ENCODE results near the gene CTIF.
A peak's percentile ranks its signal among the peaks of the same experiment; 100 is the strongest.
"Not testable (repeated sequence)": the region's sequence is repeated elsewhere in the genome, so short reads cannot be mapped to it uniquely, and the experiment has no call there.

CTIF gene

DNA sequence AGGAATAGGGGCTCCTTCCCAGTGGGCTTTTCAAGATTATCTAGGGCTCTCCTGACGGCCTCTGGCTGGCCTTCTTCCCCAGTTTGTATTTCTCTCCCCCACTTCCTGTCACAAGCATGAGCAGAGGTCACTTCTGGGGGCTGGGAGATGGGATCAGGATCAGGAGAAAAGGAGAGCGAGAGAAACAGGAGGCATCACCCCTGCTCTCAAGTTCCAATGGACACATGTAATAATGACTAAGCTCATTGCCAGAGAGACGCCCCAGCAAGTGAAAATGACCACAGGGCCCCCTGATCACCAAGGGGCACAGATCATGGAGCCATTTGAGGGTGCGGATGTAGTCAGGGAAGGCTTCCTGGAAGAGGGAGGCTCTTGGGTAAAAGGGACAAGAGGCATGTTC lies 319.8 kb downstream of the CTIF start:
- peak in 2 of 4 experiments; percentile 17 to 24 for DNase-seq

DNA sequence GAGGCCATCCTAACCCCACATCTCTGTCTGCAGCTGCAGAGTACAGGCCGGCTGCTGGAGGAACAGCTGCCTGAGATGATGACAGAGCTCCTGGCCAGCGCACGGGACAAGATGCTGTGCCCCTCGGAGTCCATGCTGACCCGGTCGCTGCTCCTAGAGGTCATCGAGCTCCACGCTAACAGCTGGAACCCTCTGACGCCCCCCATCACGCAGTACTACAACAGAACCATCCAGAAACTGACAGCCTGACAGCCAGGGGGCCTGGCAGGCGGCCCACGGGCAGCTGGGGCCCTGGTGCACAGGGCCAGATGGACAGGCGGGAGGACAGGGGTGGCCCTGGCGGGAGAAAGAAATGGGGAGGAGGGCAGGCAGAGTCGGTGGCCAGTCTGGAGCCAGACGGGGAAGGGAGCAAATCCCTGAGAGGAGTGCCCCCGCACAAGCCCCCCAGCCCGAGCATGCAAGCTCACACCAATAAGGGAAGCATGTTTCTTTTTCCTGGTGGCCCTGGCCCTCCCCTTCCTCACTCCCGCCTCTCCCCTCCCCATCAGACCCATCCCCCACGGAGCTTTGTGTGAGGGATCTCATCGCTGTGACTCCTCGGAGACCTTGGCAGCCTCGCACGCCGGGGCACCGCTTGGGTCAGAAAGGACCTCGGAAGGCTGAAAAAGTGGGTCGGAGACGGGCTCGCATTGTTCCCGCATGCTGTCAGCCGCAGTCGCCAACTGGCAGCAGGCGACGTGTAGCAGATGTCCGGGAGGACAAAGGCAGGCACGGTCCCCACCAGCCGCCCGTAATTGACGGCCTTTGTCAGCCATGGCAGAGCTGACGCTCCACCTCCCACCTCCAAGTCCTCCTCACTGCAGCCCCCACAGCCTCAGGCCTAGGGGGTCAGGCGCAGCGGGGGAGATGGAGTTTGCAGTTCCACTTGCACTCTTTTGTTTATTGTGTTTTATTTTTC lies 320.8 kb downstream of the CTIF start:
- DNase-seq: no peak

- no peak for DNase-seq
Measured at GRCh38 chr18:48860269-48861180, 321.7 kb downstream of the CTIF start.

DNA sequence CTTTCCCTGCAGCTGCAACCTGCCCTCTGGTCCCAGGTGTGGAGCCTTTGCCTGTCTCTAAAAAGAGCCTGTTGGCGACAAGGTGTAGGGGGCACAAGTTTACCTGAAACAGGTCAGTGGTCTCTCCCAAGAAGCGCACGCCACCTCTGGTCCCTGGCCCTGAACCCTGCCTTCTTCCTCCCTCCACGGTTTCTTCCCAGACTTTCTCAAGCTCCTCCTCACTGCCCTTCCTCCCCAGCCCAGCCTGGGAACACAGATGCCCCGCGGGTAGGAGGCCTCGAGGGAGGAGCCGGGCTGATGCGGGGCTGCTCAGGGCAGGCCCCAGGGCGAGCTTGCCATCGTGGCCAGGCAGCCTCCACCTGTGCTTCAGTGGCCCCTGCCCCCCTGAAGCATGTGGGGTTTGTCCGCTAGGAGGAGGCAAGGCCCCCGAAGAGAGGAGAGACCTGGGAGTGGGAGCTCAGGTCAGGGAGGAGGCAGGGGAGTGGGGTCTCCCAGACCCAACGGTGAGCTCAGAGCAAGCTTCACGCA lies 322.4 kb downstream of the CTIF start:
- no peak for DNase-seq

DNA sequence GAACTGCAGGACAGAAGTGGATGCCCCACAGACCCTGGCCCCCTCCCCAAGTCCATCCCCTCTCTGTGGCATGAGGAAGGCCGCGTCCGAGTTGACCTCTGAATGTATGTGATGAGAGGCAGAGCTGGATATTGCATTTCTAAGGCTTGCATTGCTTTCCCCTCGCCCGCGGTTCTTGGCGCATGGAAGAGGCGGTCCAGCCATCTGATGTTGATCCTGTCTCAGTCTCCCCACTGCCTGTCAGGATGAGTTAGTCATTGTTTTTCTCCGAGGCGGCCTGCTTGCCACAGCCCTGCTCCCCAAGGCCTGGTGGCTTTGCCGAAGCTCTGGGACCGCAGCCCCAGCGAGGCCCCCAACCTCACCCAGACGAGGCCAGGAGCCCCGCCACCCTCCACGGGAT lies 323.3 kb downstream of the CTIF start:
- DNase-seq: no peak

- no peak for DNase-seq
Measured at GRCh38 chr18:48862678-48863270, 323.9 kb downstream of the CTIF start.

DNA sequence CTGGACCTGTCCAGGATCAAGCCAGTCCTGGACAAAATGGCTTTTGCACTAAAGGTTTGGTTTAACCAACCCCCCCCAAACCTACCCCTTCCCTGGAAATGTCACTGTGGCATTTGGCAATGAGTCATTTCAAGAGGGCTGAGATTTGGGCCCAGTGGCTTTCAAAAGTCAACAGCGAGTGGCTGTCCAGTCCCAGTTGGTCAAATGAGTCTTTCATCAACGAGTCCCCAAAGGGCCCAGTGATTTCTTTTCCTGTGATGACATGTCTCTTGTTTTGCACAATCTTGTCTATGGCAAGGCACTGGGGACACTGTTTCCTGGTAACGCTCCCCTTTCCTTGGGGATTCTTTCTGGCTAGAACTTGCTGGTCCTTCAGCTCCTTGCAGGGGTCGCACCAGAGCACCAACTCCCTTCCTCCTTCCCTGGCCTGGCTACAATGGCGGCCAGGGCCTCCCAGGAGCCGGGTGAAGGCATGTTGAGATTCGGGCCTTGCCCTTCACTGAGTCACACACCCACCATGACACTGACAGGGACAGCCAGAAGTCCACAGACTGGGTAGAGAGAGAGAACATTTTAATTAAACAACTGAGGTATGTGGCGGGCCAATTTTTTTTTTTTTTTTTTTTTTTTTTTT lies 324.7 kb downstream of the CTIF start:
- DNase-seq: peak; percentile 61 to 83 (median 68)

DNA sequence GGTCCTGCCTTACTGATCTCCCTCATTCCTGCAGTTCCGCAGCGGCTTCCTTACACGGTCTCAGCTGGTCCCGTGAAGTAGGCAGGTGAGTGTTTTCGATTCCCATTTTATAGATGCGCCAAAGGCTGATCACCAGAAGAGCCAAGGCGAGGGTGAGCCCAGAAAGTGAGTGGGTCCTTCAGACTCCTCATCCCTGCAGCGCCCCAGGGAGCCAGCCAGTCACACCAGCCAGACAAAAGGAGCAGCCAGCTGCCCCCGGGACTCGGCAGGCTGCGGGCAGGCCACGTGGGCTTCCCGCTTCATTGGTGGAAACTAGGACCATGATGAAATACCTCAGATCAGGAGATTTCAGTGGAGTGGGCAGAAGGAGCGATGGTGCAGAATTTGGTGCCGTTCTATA lies 326.0 kb downstream of the CTIF start:
- no peak for DNase-seq

DNA sequence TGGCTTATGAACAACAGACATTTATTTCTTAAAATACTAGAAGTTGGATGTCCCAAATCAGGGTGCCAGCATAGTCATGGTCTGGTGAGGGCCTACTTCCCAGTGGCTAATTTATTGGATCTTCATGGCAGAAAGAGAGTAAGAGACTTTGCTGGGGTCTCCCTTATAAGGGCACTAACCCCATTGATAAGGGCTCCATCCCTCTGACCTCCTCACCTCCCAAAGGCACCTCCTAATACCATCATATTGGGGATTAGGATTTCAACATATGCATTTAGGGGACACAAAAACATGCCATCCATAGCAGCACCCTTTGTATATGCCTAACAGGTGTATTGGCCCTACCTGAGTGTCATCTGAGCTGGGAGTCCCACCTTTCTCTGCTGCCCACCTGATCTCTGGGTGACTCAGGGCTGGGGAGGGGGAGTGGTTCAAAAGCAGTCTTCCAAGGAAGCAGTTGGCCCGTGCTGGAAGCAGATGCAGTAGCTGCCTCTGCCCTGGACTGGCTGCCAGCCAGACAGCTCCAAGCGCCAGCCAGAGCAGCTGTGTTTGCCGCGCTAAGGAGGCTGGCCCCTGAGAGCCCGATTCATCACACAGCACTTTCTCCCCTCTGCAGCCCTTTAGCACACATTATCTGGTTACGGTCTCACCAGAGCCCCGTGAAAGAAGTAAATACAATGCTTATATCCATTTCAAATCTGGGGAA lies 327.4 kb downstream of the CTIF start:
- DNase-seq: no peak

- no peak for DNase-seq
Measured at GRCh38 chr18:48866856-48867255, 328.0 kb downstream of the CTIF start.

DNA sequence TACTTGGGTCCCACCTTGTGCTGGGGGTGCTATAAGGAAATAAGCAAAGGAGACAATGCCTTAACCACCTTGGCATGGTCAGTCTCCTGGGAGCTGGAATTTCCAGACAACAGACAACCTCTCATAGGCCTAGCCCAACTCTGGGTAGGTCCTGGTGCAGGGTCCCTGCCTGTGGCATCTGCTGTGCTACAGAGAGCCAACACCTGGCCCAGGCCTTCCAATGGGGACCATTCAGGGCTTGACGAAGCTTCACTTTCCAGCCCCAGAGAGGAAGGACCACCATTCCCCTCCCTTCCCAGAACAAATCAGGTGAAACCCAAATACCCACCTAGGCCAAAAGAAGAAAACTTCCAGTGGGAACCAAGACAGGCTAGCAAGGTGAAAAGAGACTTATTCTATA lies 329.1 kb downstream of the CTIF start:
- DNase-seq: no peak

DNA sequence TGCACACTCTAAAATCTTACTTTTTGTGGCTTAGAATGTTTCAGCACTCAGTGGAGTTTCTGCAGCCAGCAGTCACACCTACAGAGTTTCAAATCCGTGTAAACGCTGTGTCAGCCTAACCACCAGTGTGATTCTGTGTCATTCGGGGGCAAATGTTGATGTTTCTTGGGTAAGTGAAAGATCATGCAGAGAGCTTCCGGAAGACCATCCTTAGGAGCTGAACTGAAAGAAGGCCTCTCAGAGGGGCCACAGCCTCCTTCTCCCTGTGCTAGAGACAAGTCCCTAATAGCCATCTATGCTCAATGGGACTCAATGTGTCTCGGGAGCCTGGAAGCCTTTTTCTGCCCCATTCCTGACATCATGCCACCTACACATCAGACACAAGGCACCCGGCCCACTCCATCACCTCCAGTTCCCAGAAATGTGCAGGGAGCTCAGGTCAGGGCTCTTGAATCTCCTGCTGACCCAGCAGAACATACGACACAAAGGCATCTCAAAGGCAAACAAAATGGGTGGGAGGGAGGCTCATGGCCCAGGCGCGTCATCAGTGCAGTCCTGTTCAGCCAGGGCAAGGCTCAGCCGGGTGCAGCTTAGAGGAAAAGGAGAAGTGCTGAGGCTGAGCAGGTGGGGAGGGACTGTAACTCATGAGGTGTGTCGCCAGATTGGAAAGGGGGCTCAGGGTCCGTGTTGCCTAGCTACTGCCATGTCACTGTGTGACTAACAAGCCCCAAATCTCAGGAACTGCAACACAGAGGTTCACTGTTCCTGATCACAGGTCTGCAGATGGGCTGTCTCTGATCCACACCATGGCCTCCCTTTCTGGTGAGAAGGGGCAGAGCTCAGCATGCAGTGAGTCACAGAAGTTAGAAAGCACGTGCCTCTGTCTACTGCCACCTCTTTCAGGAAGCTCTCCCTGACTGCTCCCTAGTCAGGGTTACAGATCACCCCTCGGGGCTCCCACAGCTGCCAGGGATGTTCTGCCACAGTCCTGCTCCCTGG lies 329.9 kb downstream of the CTIF start:
- peak; percentile 90 to 97 (median 93) for DNase-seq

GRCh38 chr18:48869591-48869990 lies 330.8 kb downstream of the CTIF start:
- DNase-seq: no peak

GRCh38 chr18:48870926-48871325 lies 332.1 kb downstream of the CTIF start:
- not testable (repeated sequence) for DNase-seq

DNA sequence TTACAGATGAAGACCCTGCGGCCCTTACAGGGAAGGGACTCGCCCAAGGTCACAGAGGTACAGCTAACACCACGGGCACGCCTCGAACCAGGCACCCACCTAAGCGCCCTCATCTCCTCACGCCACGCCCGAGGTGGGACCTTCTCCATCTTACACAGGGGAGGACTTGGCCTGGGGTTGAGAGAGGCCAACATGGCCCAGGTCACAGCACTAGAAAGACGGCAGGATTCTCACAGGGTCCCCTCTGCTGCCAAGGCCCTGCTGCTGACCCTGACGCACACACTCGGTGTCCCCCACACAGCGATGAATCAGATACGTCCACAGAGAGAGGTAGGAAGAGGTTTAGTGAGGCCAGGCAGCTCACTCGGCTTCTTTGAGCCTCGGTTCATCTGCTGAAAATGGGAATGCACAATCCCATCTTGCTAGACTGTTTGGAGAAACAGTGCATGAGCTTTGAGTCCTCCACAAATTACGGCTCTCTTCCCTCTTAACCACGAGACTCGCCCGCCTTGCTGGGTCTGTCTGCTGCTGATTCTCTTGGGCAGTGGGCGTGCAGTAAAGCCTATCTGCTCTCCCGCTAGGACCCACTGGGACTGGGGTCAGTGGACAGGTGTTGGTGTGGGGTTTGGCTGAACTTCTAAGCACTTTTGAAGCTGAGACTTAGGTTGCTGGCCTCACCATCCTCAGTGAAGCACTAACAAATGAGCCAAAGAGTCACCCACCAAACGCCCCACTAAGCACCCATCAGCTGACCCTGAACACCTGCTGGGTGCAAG lies 332.7 kb downstream of the CTIF start:
- DNase-seq: no peak

GRCh38 chr18:48872234-48873145 lies 333.7 kb downstream of the CTIF start:
- DNase-seq: peak; percentile 56 to 74 (median 68)

GRCh38 chr18:48874233-48874632 lies 335.4 kb downstream of the CTIF start:
- DNase-seq: no peak

DNA sequence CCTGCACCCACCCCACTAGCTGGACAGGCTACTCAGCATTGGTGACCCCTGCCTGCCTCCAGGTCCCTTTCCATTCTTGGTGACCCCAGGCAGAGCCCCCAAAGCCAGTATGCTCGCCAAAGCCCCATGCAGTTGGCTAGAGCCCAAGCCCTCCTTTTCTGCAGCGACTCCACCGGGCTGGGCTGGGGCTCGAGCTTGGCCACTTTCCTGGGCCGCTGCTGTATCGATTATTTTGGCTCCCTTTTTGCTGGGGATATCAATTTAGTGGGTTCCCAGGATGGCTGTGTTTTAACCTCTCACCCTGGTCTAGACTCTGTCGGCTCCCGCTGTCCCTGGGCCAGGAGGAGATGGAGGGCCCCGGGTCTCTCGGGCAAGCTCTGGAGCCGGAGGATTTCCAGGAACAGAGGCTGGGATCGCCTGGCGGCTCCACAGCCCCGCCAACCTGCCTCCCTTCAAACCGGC lies 335.9 kb downstream of the CTIF start:
- DNase-seq: no peak
